HEK293 (cell line): Measurements from ENCODE around the gene MATN3.

Experiments used
- CTCF ChIA-PET: fragments of 350-600 bp; formaldehyde crosslinking; extraction: SDS; loops from one replicate; lab custom pipeline; 2021; ENCODE audit warnings: antibody characterized with exemption; lab: Yijun Ruan, JAX
- POLR2A ChIA-PET: fragments of 300-600 bp; formaldehyde crosslinking; extraction: SDS; loops from one replicate; lab custom pipeline; 2020; ENCODE audit warnings: antibody characterized with exemption, inconsistent platforms; lab: Yijun Ruan, JAX
- H3K27ac ChIP-seq: fragments of 200-500 bp; sonication (Bioruptor generic); 2 replicates; pipeline ENCODE4 v1.5.1; 2014; ENCODE audit warnings: low read depth, low read length, control low read depth, inconsistent platforms; ENCODE audit errors: extremely low read depth
- H3K36me3 ChIP-seq, 2 experiments: fragments of 200-500 bp in 1 of 2; sonication (Bioruptor generic) in 1 of 2; 1 replicate in 1 of 2; 2 replicates in 1 of 2; pipeline ENCODE4 v1.5.1; 2014 to 2017; ENCODE audit warnings: inconsistent platforms in 2 of 2, low read length in 2 of 2; ENCODE audit not compliant: control insufficient read depth in 2 of 2, insufficient read depth in 1 of 2
- H3K4me1 ChIP-seq: fragments of 200-500 bp; sonication (Bioruptor generic); 2 replicates; pipeline ENCODE4 v1.5.1; 2014; ENCODE audit warnings: mild to moderate bottlenecking, low read length, inconsistent platforms; ENCODE audit not compliant: control insufficient read depth, insufficient read depth
- H3K4me3 ChIP-seq: 2 replicates; pipeline ENCODE4 v1.5.1; 2011; ENCODE audit warnings: low read depth, mild to moderate bottlenecking, control low read depth, low read length, moderate library complexity
- H3K9me3 ChIP-seq: fragments of 200-500 bp; sonication (Bioruptor generic); 2 replicates; pipeline ENCODE4 v1.5.1; 2014; ENCODE audit warnings: low read depth, low read length, inconsistent platforms; ENCODE audit not compliant: control insufficient read depth, insufficient read depth
- PRDM2 ChIP-seq: fragments of 450-650 bp; formaldehyde crosslinking; IDR thresholded peaks from 2 replicates; pipeline ENCODE4 v1.5.1; 2016; ENCODE audit warnings: missing biosample characterization, missing genetic modification characterization, borderline replicate concordance
- SETDB1 ChIP-seq: IDR thresholded peaks from one replicate; pipeline ENCODE4 v1.6.1; 2017; ENCODE audit warnings: mild to moderate bottlenecking, low read length, moderate library complexity, mixed read lengths; ENCODE audit not compliant: insufficient read length
- TRIM28 ChIP-seq: IDR thresholded peaks from 2 replicates; pipeline ENCODE4 v1.6.1; 2011; ENCODE audit warnings: low read length, control low read depth, borderline replicate concordance
- ZBTB11 ChIP-seq: fragments of 450-650 bp; formaldehyde crosslinking; conservative IDR thresholded peaks from 2 replicates; pipeline ENCODE4 v1.5.1; 2016; ENCODE audit warnings: low read depth, missing biosample characterization, missing genetic modification characterization
- ZBTB26 ChIP-seq: fragments of 450-650 bp; formaldehyde crosslinking; optimal IDR thresholded peaks from 2 replicates; pipeline ENCODE3; 2016; ENCODE audit warnings: missing biosample characterization, mild to moderate bottlenecking, missing genetic modification characterization
- ZFP3 ChIP-seq: fragments of 450-650 bp; formaldehyde crosslinking; IDR thresholded peaks from 2 replicates; pipeline ENCODE4 v1.5.1; 2016; ENCODE audit warnings: low read depth, missing biosample characterization, missing genetic modification characterization
- ZNF132 ChIP-seq: fragments of 450-650 bp; formaldehyde crosslinking; IDR thresholded peaks from 2 replicates; pipeline ENCODE4 v1.5.1; 2017; ENCODE audit warnings: missing biosample characterization, missing genetic modification characterization, borderline replicate concordance
- ZNF16 ChIP-seq: fragments of 450-650 bp; formaldehyde crosslinking; IDR thresholded peaks from 2 replicates; pipeline ENCODE4 v1.5.1; 2016; ENCODE audit warnings: low read depth, missing biosample characterization, missing genetic modification characterization
- ZNF2 ChIP-seq: fragments of 450-650 bp; formaldehyde crosslinking; IDR thresholded peaks from 2 replicates; pipeline ENCODE4 v1.5.1; 2016; ENCODE audit warnings: missing biosample characterization, missing genetic modification characterization
- ZNF398 ChIP-seq: fragments of 450-650 bp; formaldehyde crosslinking; IDR thresholded peaks from 2 replicates; pipeline ENCODE4 v1.5.1; 2017; ENCODE audit warnings: missing biosample characterization, missing genetic modification characterization
- ZNF488 ChIP-seq: fragments of 450-650 bp; formaldehyde crosslinking; IDR thresholded peaks from 2 replicates; pipeline ENCODE4 v1.5.1; 2016; ENCODE audit warnings: missing biosample characterization, missing genetic modification characterization
- ZNF544 ChIP-seq: fragments of 450-650 bp; formaldehyde crosslinking; IDR thresholded peaks from 2 replicates; pipeline ENCODE4 v1.5.0; 2017; ENCODE audit warnings: missing biosample characterization, missing genetic modification characterization
- ZNF560 ChIP-seq: fragments of 450-650 bp; formaldehyde crosslinking; IDR thresholded peaks from 2 replicates; pipeline ENCODE4 v1.5.1; 2017; ENCODE audit warnings: missing biosample characterization, missing genetic modification characterization, borderline replicate concordance
- ZNF585B ChIP-seq: fragments of 450-650 bp; formaldehyde crosslinking; IDR thresholded peaks from 2 replicates; pipeline ENCODE4 v1.5.1; 2016; ENCODE audit warnings: missing biosample characterization, missing genetic modification characterization
- ZNF777 ChIP-seq: fragments of 450-650 bp; formaldehyde crosslinking; IDR thresholded peaks from 2 replicates; pipeline ENCODE4 v1.5.1; 2017; ENCODE audit warnings: missing biosample characterization, missing genetic modification characterization, borderline replicate concordance
- ZNF843 ChIP-seq: fragments of 450-650 bp; formaldehyde crosslinking; IDR thresholded peaks from 2 replicates; pipeline ENCODE4 v1.5.1; 2016; ENCODE audit warnings: missing biosample characterization, missing genetic modification characterization

The MATN3 gene

GRCh38 chr2:20021405-20022009 lies 9.0 kb upstream of the MATN3 start:
- TF ChIP-seq SETDB1 (peak; percentile 71), TRIM28 (no peak), ZNF544 (tag by site-specific recombination) (no peak), ZBTB11 (tag by site-specific recombination) (no peak), ZNF585B (tag by site-specific recombination) (peak; percentile 92), ZNF398 (no peak), ZNF488 (tag by site-specific recombination) (no peak)

GRCh38 chr2:20019747-20020146 lies 7.3 kb upstream of the MATN3 start:
- POLR2A ChIA-PET = no interaction called here
- H3K27ac ChIP-seq = no peak overlapping the region
- H3K36me3 ChIP-seq = no peaks in the 10 kb centered on the region
- no peaks in the 10 kb centered on the region for H3K4me1 ChIP-seq
- CTCF ChIA-PET = no interaction called here
- TF ChIP-seq ZNF560 (tag by site-specific recombination) = no peak
- no peak for TF ChIP-seq ZBTB26 (tag by site-specific recombination)
- no peak for TF ChIP-seq ZNF777 (tag by site-specific recombination)
- TF ChIP-seq ZNF2 (tag by site-specific recombination) = no peak
- no peak for TF ChIP-seq ZFP3 (tag by site-specific recombination)
- no peak for TF ChIP-seq ZNF16 (tag by site-specific recombination)
- no peaks in the 10 kb centered on the region for H3K9me3 ChIP-seq
- H3K4me3 ChIP-seq = no peak overlapping the region

More at GRCh38 chr2:20021405-20022009, 9.0 kb upstream of the MATN3 start:
- ChIA-PET POLR2A (no interaction called here), CTCF (interaction anchor here (0.6 to 1.3 kb wide), 2 partner anchors 305 to 605 kb away, joined by 3 to 5 read pairs; no protein-coding TSS in a partner anchor)
- no peak overlapping the region for H3K4me3 ChIP-seq
- no peaks in the 10 kb centered on the region for H3K36me3 ChIP-seq
- H3K27ac ChIP-seq = no peak overlapping the region
- 0 out of 2 replicates have a peak, but pooled peaks cover 2% of the 10 kb centered on the region for H3K4me1 ChIP-seq
- H3K9me3 ChIP-seq = no peaks in the 10 kb centered on the region

GRCh38 chr2:20018601-20019152 lies 6.2 kb upstream of the MATN3 start:
- H3K4me3 ChIP-seq = no peak overlapping the region
- no peaks in the 10 kb centered on the region for H3K9me3 ChIP-seq
- ChIA-PET POLR2A (no interaction called here), CTCF (no interaction called here)
- H3K27ac ChIP-seq = no peak overlapping the region
- H3K36me3 ChIP-seq = no peaks in the 10 kb centered on the region
- no peaks in the 10 kb centered on the region for H3K4me1 ChIP-seq
- TF ChIP-seq PRDM2 (no peak), ZNF843 (tag by site-specific recombination) (no peak), ZNF132 (no peak)
